Gastrocnemius medialis (tissue), 4 donors: ENCODE measurements around the gene ARHGAP15.

Source experiments
- CTCF ChIP-seq, 5 experiments: fragments of 450-650 bp in 3 of 5; fragments of 200-600 bp in 2 of 5; sonication (generic) in 2 of 5; IDR thresholded peaks in 4 of 5; conservative IDR thresholded peaks in 1 of 5; 1 replicate in 4 of 5; 2 replicates in 1 of 5; pipeline ENCODE4 v1.5.1; 2016 to 2019; ENCODE audit warnings: antibody characterized with exemption in 5 of 5, mild to moderate bottlenecking in 3 of 5, moderate library complexity in 3 of 5
- POLR2A ChIP-seq, 2 donors: fragments of 450-650 bp; IDR thresholded peaks; one replicate each; pipeline ENCODE4 v1.6.1; 2017; ENCODE audit warnings: antibody characterized with exemption in 2 of 2, mild to moderate bottlenecking in 2 of 2, moderate library complexity in 2 of 2

GRCh38 chr2:143582046-143582747 is 453.0 kb downstream of the ARHGAP15 start:
- TF ChIP-seq CTCF (IDR thresholded peaks at IDR 0.05 in 4 of 5, conservative IDR thresholded peaks at IDR 0.05 in 1 of 5) (no peak), POLR2A (IDR thresholded peaks at IDR 0.05) (no peak)
